HepG2 (cell line): ENCODE data around the gene EIF5A. TPM values are rescaled to one million over a fixed set of nuclear protein-coding genes. Genes with fewer than 3 reads are reported as not detected.

Source experiments
- MEIS1 ChIP-seq: sonication (generic); formaldehyde crosslinking; IDR thresholded peaks from 2 replicates; pipeline ENCODE4 v1.9.0; 2021; ENCODE audit warnings: mild to moderate bottlenecking, missing genetic modification reagents, moderate library complexity, borderline replicate concordance
- POGZ ChIP-seq: sonication (generic); formaldehyde crosslinking; IDR thresholded peaks from 2 replicates; pipeline ENCODE4 v1.4.0; 2020; ENCODE audit warnings: mild to moderate bottlenecking, missing genetic modification reagents
- POLR2G ChIP-seq: fragments of 200-400 bp; formaldehyde crosslinking; IDR thresholded peaks from 2 replicates; pipeline ENCODE4 v1.6.1; 2018; ENCODE audit warnings: mild to moderate bottlenecking, low read depth, low read length, moderate library complexity
- ZNF121 ChIP-seq: sonication (generic); formaldehyde crosslinking; IDR thresholded peaks from 2 replicates; pipeline ENCODE4 v1.5.0; 2020; ENCODE audit warnings: mild to moderate bottlenecking, missing genetic modification reagents
- ZNF234 ChIP-seq: sonication (generic); formaldehyde crosslinking; conservative IDR thresholded peaks from 2 replicates; pipeline ENCODE4 v1.5.1; 2020; ENCODE audit warnings: mild to moderate bottlenecking, missing genetic modification reagents
- ZNF256 ChIP-seq: sonication (generic); formaldehyde crosslinking; conservative IDR thresholded peaks from 2 replicates; pipeline ENCODE4 v1.4.0; 2020; ENCODE audit warnings: missing genetic modification reagents
- ZNF343 ChIP-seq: sonication (generic); formaldehyde crosslinking; IDR thresholded peaks from 2 replicates; pipeline ENCODE4 v1.4.0; 2020; ENCODE audit warnings: mild to moderate bottlenecking, missing genetic modification reagents
- ZNF510 ChIP-seq: sonication (generic); formaldehyde crosslinking; IDR thresholded peaks from 2 replicates; pipeline ENCODE4 v1.4.0; 2020; ENCODE audit warnings: low read depth, mild to moderate bottlenecking, missing genetic modification reagents
- ZNF746 ChIP-seq: sonication (generic); formaldehyde crosslinking; IDR thresholded peaks from 2 replicates; pipeline ENCODE4 v1.8.0; 2022; ENCODE audit warnings: mild to moderate bottlenecking, missing genetic modification reagents
- polyA plus RNA-seq, 8 experiments: library from polyadenylated mRNA; depleted of rRNA in 3 of 8; stranded (reverse) in 7 of 8; unstranded in 1 of 8; fragments of >200 nt; fragmentation: Illumina TruSeq in 4 of 8; extraction: Trizol in 4 of 8; gene quantifications; 2 replicates each; pipeline versions ENCODE4 v1.2.1 to v1.2.3, GENCODE V29; 2011 to 2016; ENCODE audit warnings: low read depth in 4 of 8, missing spikeins in 1 of 8, mixed read lengths in 1 of 8; ENCODE audit not compliant: insufficient read depth in 1 of 8
- total RNA-seq, 5 experiments: library from RNA; depleted of rRNA; stranded (reverse); fragments of >200 nt; fragmentation: Illumina TruSeq; extraction: Trizol; gene quantifications; 2 replicates each; pipeline ENCODE4 v1.2.3, GENCODE V29; 2016; ENCODE audit warnings: low read depth in 1 of 5
- TF ChIP-seq, protein P1 (sequence below), 2 experiments: IDR thresholded peaks; 2 replicates each; pipeline ENCODE4 v1.6.1; 2011 to 2012; ENCODE audit warnings: low read length in 2 of 2, borderline replicate concordance in 1 of 2, low read depth in 1 of 2, mild to moderate bottlenecking in 1 of 2, moderate library complexity in 1 of 2
- TF ChIP-seq, protein P2 (sequence below): IDR thresholded peaks from 2 replicates; pipeline ENCODE4 v1.6.1; 2018; ENCODE audit warnings: missing genetic modification reagents
- TF ChIP-seq, protein P3 (sequence below): sonication (generic); formaldehyde crosslinking; IDR thresholded peaks from 2 replicates; pipeline ENCODE4 v1.4.0; 2020; ENCODE audit warnings: mild to moderate bottlenecking, missing genetic modification reagents, borderline replicate concordance
- TF ChIP-seq, protein P4 (sequence below): sonication (generic); formaldehyde crosslinking; IDR thresholded peaks from 2 replicates; pipeline ENCODE4 v1.4.0; 2020; ENCODE audit warnings: missing genetic modification reagents

Gene EIF5A
- total and polyA plus RNA-seq, 2 of the 13 experiments (the other 11 are each of a cell fraction or from before 2014, with no cell fraction given), result 319 to 337 TPM

DNA sequence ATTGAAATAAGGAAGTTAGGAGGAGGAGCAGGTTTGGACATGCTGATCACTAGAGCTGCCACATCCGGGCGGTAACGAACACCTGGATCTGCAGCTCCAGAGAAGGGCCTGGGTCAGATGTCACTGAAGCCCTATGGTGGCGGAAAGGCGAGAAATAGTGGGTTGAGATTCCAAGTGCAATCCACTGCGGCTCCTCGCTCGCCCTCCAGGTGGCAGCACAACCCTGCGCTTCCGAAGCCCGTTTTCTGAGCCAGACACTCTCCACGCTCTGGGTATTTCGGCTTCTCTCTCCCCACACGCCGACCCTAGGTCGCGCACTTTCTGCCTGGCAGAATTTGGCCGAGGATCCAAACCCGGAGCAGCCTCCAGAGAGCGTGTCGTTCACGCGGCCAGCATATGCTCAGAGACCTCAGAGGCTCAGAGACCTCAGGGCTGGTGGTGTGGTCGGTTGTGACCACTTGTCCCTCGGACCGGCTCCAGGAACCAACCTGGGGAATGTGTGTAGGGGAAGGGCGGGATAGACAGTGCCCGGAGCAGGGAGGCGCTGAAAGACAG is 26.8 kb upstream of the EIF5A start (continued):
- TF ChIP-seq, protein P1, sequence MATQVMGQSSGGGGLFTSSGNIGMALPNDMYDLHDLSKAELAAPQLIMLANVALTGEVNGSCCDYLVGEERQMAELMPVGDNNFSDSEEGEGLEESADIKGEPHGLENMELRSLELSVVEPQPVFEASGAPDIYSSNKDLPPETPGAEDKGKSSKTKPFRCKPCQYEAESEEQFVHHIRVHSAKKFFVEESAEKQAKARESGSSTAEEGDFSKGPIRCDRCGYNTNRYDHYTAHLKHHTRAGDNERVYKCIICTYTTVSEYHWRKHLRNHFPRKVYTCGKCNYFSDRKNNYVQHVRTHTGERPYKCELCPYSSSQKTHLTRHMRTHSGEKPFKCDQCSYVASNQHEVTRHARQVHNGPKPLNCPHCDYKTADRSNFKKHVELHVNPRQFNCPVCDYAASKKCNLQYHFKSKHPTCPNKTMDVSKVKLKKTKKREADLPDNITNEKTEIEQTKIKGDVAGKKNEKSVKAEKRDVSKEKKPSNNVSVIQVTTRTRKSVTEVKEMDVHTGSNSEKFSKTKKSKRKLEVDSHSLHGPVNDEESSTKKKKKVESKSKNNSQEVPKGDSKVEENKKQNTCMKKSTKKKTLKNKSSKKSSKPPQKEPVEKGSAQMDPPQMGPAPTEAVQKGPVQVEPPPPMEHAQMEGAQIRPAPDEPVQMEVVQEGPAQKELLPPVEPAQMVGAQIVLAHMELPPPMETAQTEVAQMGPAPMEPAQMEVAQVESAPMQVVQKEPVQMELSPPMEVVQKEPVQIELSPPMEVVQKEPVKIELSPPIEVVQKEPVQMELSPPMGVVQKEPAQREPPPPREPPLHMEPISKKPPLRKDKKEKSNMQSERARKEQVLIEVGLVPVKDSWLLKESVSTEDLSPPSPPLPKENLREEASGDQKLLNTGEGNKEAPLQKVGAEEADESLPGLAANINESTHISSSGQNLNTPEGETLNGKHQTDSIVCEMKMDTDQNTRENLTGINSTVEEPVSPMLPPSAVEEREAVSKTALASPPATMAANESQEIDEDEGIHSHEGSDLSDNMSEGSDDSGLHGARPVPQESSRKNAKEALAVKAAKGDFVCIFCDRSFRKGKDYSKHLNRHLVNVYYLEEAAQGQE (IDR thresholded peaks at IDR 0.05; ENCODE audit: borderline replicate concordance in 1 of 2, low read depth in 1 of 2, low read length in 2 of 2), result no peak
- TF ChIP-seq ZNF256 (CRISPR knock-in tag), result no peak; the same call in 1 of the 2 replicates
- TF ChIP-seq, protein P2, sequence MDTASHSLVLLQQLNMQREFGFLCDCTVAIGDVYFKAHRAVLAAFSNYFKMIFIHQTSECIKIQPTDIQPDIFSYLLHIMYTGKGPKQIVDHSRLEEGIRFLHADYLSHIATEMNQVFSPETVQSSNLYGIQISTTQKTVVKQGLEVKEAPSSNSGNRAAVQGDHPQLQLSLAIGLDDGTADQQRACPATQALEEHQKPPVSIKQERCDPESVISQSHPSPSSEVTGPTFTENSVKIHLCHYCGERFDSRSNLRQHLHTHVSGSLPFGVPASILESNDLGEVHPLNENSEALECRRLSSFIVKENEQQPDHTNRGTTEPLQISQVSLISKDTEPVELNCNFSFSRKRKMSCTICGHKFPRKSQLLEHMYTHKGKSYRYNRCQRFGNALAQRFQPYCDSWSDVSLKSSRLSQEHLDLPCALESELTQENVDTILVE, result peak; percentile 71; the same call in 1 of the 2 replicates
- TF ChIP-seq MEIS1 (CRISPR knock-in tag), result 0 out of 2 replicates have a peak, but pooled peaks have one; percentile 27
- 0 out of 2 replicates have a peak, but pooled peaks have one; percentile 33 for TF ChIP-seq POLR2G
- 0 out of 2 replicates have a peak, but pooled peaks have one; percentile 31 for TF ChIP-seq ZNF234 (CRISPR knock-in tag)
- TF ChIP-seq ZNF343 (CRISPR knock-in tag), result 0 out of 2 replicates have a peak, but pooled peaks have one; percentile 32
- no peak; the same call in 1 of the 2 replicates for TF ChIP-seq ZNF746 (CRISPR knock-in tag)
- TF ChIP-seq, protein P3, sequence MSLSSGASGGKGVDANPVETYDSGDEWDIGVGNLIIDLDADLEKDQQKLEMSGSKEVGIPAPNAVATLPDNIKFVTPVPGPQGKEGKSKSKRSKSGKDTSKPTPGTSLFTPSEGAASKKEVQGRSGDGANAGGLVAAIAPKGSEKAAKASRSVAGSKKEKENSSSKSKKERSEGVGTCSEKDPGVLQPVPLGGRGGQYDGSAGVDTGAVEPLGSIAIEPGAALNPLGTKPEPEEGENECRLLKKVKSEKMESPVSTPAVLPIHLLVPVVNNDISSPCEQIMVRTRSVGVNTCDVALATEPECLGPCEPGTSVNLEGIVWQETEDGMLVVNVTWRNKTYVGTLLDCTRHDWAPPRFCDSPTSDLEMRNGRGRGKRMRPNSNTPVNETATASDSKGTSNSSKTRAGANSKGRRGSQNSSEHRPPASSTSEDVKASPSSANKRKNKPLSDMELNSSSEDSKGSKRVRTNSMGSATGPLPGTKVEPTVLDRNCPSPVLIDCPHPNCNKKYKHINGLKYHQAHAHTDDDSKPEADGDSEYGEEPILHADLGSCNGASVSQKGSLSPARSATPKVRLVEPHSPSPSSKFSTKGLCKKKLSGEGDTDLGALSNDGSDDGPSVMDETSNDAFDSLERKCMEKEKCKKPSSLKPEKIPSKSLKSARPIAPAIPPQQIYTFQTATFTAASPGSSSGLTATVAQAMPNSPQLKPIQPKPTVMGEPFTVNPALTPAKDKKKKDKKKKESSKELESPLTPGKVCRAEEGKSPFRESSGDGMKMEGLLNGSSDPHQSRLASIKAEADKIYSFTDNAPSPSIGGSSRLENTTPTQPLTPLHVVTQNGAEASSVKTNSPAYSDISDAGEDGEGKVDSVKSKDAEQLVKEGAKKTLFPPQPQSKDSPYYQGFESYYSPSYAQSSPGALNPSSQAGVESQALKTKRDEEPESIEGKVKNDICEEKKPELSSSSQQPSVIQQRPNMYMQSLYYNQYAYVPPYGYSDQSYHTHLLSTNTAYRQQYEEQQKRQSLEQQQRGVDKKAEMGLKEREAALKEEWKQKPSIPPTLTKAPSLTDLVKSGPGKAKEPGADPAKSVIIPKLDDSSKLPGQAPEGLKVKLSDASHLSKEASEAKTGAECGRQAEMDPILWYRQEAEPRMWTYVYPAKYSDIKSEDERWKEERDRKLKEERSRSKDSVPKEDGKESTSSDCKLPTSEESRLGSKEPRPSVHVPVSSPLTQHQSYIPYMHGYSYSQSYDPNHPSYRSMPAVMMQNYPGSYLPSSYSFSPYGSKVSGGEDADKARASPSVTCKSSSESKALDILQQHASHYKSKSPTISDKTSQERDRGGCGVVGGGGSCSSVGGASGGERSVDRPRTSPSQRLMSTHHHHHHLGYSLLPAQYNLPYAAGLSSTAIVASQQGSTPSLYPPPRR (CRISPR knock-in tag), result no peak
- TF ChIP-seq, protein P4, sequence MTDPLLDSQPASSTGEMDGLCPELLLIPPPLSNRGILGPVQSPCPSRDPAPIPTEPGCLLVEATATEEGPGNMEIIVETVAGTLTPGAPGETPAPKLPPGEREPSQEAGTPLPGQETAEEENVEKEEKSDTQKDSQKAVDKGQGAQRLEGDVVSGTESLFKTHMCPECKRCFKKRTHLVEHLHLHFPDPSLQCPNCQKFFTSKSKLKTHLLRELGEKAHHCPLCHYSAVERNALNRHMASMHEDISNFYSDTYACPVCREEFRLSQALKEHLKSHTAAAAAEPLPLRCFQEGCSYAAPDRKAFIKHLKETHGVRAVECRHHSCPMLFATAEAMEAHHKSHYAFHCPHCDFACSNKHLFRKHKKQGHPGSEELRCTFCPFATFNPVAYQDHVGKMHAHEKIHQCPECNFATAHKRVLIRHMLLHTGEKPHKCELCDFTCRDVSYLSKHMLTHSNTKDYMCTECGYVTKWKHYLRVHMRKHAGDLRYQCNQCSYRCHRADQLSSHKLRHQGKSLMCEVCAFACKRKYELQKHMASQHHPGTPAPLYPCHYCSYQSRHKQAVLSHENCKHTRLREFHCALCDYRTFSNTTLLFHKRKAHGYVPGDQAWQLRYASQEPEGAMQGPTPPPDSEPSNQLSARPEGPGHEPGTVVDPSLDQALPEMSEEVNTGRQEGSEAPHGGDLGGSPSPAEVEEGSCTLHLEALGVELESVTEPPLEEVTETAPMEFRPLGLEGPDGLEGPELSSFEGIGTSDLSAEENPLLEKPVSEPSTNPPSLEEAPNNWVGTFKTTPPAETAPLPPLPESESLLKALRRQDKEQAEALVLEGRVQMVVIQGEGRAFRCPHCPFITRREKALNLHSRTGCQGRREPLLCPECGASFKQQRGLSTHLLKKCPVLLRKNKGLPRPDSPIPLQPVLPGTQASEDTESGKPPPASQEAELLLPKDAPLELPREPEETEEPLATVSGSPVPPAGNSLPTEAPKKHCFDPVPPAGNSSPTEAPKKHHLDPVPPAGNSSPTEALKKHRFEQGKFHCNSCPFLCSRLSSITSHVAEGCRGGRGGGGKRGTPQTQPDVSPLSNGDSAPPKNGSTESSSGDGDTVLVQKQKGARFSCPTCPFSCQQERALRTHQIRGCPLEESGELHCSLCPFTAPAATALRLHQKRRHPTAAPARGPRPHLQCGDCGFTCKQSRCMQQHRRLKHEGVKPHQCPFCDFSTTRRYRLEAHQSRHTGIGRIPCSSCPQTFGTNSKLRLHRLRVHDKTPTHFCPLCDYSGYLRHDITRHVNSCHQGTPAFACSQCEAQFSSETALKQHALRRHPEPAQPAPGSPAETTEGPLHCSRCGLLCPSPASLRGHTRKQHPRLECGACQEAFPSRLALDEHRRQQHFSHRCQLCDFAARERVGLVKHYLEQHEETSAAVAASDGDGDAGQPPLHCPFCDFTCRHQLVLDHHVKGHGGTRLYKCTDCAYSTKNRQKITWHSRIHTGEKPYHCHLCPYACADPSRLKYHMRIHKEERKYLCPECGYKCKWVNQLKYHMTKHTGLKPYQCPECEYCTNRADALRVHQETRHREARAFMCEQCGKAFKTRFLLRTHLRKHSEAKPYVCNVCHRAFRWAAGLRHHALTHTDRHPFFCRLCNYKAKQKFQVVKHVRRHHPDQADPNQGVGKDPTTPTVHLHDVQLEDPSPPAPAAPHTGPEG (CRISPR knock-in tag), result no peak
- TF ChIP-seq POGZ (CRISPR knock-in tag), result peak; percentile 24
- TF ChIP-seq ZNF121 (CRISPR knock-in tag), result no peak
- no peak for TF ChIP-seq ZNF510 (CRISPR knock-in tag)
